K562 (cell line): ENCODE results near the gene COL13A1. TPM values are rescaled to one million over a fixed set of nuclear protein-coding genes. Genes with fewer than 3 reads are reported as not detected.

ENCODE experiments used
- ATAC-seq: fragments of 200-7000 bp; cut with Tn5 transposase; 3 replicates; pipeline ENCODE4 v1.9.1; 2020; ENCODE audit warnings: moderate library complexity
- BruUV-seq: library from RNA; stranded (reverse); fragments of 400-500 nt; replicated peaks from 2 replicates; lab custom pipeline; 2021; lab: Mats Ljungman, UMichigan
- CTCF ChIA-PET: fragments of 300-600 bp; formaldehyde crosslinking; extraction: SDS; loops from one replicate; lab custom pipeline; 2021; ENCODE audit warnings: low intra/inter-chr PET ratio; lab: Yijun Ruan, JAX
- POLR2A ChIA-PET: fragments of 300-600, 350-650 bp; sonication (Branson Sonifier 250); formaldehyde crosslinking; extraction: SDS; loops from one replicate; lab custom pipeline; 2021; ENCODE audit warnings: antibody characterized with exemption, inconsistent platforms; lab: Yijun Ruan, JAX
- DNase-seq, 4 experiments: peaks; one replicate each; pipeline versions ENCODE4 v3.0.0 to v3.0.0-alpha.2; 2011 to 2018; ENCODE audit warnings: low spot score in 3 of 4, mixed read lengths in 3 of 4; ENCODE audit errors: extremely low read depth in 1 of 4
- FAIRE-seq: peaks from 2 replicates; lab custom pipeline; 2011; peaks lifted over from hg19 to GRCh38; lab: Jason Lieb, UNC
- H2AFZ ChIP-seq: 2 replicates; pipeline ENCODE4 v1.6.0; 2011; ENCODE audit warnings: low read depth, low read length, control low read depth, inconsistent platforms
- H3K27ac ChIP-seq: fragments of 200-600 bp; 3 replicates; pipeline ENCODE4 v1.8.0; 2011; ENCODE audit warnings: low read depth, mild to moderate bottlenecking, control low read depth, inconsistent platforms, low read length, moderate library complexity, mixed read lengths; ENCODE audit errors: extremely low read depth
- H3K27me3 ChIP-seq, 2 experiments: fragments of 300-600 bp in 1 of 2; 2 replicates in 1 of 2; 3 replicates in 1 of 2; pipeline versions ENCODE4 v1.6.0 to v1.8.0; 2011; ENCODE audit warnings: inconsistent platforms in 2 of 2, low read length in 2 of 2, mild to moderate bottlenecking in 1 of 2, mixed read lengths in 1 of 2, moderate library complexity in 1 of 2; ENCODE audit not compliant: control insufficient read depth in 2 of 2, insufficient read depth in 2 of 2
- H3K36me3 ChIP-seq: fragments of 300-600 bp; 3 replicates; pipeline ENCODE4 v1.8.0; 2011; ENCODE audit warnings: mild to moderate bottlenecking, low read length, inconsistent platforms; ENCODE audit not compliant: control insufficient read depth, insufficient read depth
- H3K4me1 ChIP-seq, 2 experiments: fragments of 200-600 bp in 1 of 2; replicated peaks in 1 of 2; 2 replicates in 1 of 2; 3 replicates in 1 of 2; pipeline versions ENCODE4 v1.5.1 to v1.8.0; 2011; ENCODE audit warnings: inconsistent platforms in 2 of 2, low read length in 2 of 2, mild to moderate bottlenecking in 1 of 2, mixed read lengths in 1 of 2, moderate library complexity in 1 of 2; ENCODE audit not compliant: control insufficient read depth in 2 of 2, insufficient read depth in 2 of 2
- H3K4me2 ChIP-seq: 2 replicates; pipeline ENCODE4 v1.6.1; 2011; ENCODE audit warnings: low read length, control low read depth, inconsistent platforms, mixed read lengths; ENCODE audit not compliant: insufficient read depth
- H3K4me3 ChIP-seq: fragments of 200-600 bp; sonication (generic), shearing (Covaris generic); 2 replicates; pipeline ENCODE4 v1.5.1; 2016; ENCODE audit warnings: control low read depth, inconsistent platforms
- H3K79me2 ChIP-seq: fragments of 200-600 bp; 3 replicates; pipeline ENCODE4 v1.8.0; 2011; ENCODE audit warnings: low read length, inconsistent platforms; ENCODE audit not compliant: control insufficient read depth, insufficient read depth
- H3K9ac ChIP-seq, 2 experiments: 2 replicates each; pipeline versions ENCODE4 v1.6.0 to v1.6.1; 2011; ENCODE audit warnings: low read depth in 2 of 2, low read length in 2 of 2, control low read depth in 1 of 2, inconsistent platforms in 1 of 2, mild to moderate bottlenecking in 1 of 2, mixed read lengths in 1 of 2; ENCODE audit not compliant: insufficient read depth in 1 of 2
- H3K9me1 ChIP-seq: one replicate; pipeline ENCODE4 v1.6.0; 2011; ENCODE audit warnings: inconsistent platforms, mild to moderate bottlenecking, low read length, moderate library complexity; ENCODE audit not compliant: control insufficient read depth, insufficient read depth
- H3K9me3 ChIP-seq: replicated peaks from 2 replicates; pipeline ENCODE4 v1.5.1; 2011; ENCODE audit warnings: low read depth, low read length, inconsistent platforms; ENCODE audit not compliant: control insufficient read depth, insufficient read depth
- H4K20me1 ChIP-seq: replicated peaks from 2 replicates; pipeline ENCODE4 v1.6.1; 2011; ENCODE audit warnings: low read length, inconsistent platforms, mixed read lengths; ENCODE audit not compliant: control insufficient read depth, insufficient read depth
- C11orf30 ChIP-seq: fragments of 450-650 bp; IDR thresholded peaks from 2 replicates; pipeline ENCODE4 v1.6.1; 2016; ENCODE audit warnings: low read depth, mild to moderate bottlenecking
- HDAC3 ChIP-seq: fragments of 450-650 bp; IDR thresholded peaks from 2 replicates; pipeline ENCODE4 v1.6.1; 2018; ENCODE audit warnings: borderline replicate concordance, mild to moderate bottlenecking, moderate library complexity; ENCODE audit not compliant: partially characterized antibody
- MAFF ChIP-seq: IDR thresholded peaks from 2 replicates; pipeline ENCODE4 v1.6.1; 2012; ENCODE audit warnings: low read length, improper control_type of control experiment
- MAFG ChIP-seq: fragments of 450-650 bp; conservative IDR thresholded peaks from 2 replicates; pipeline ENCODE4 v1.6.1; 2016; ENCODE audit warnings: missing genetic modification characterization, missing compliant biosample characterization
- MAFK ChIP-seq: IDR thresholded peaks from 2 replicates; pipeline ENCODE4 v1.6.1; 2011; ENCODE audit warnings: low read length, improper control_type of control experiment
- SIX5 ChIP-seq, 2 experiments: IDR thresholded peaks; 2 replicates each; pipeline ENCODE4 v1.6.1; 2011; ENCODE audit warnings: low read length in 2 of 2, borderline replicate concordance in 1 of 2, low read depth in 1 of 2, mild to moderate bottlenecking in 1 of 2, moderate library complexity in 1 of 2; ENCODE audit not compliant: insufficient read depth in 1 of 2
- ZNF316 ChIP-seq: fragments of 450-650 bp; IDR thresholded peaks from 2 replicates; pipeline ENCODE4 v1.6.1; 2016
- WGBS: fragments of 100-300 bp; shearing (Covaris generic); methylation state at CpG from one replicate; pipeline ENCODE4 v1.1.6; 2016; ENCODE audit warnings: low coverage, mixed read lengths; ENCODE audit not compliant: insufficient coverage; ENCODE audit errors: missing lambda C conversion rate; 5-methylcytosine and 5-hydroxymethylcytosine counted together
- in situ Hi-C: fragments of 300-500 bp; cut with MboI; formaldehyde crosslinking; loops from 4 replicates; pipeline ENCODE4 v1.15.0; 2018; ENCODE audit warnings: inconsistent platforms, mixed read lengths
- intact Hi-C: fragments of 100-400 bp; cut with micrococcal nuclease; formaldehyde crosslinking; loops from 2 replicates; pipeline ENCODE4 v1.14.2; 2022
- polyA plus RNA-seq, 8 experiments: library from polyadenylated mRNA; depleted of rRNA in 4 of 8; stranded (reverse) in 5 of 8; unstranded in 3 of 8; fragments of >200 nt; fragmentation: Nextera tagmentation in 2 of 8; fragmentation: Illumina TruSeq in 1 of 8; extraction: Ambion mirVana in 2 of 8; extraction: Trizol in 1 of 8; gene quantifications; 2 replicates each; pipeline versions ENCODE4 v1.2.1 to v1.2.3, GENCODE V29; 2011 to 2014; ENCODE audit warnings: inconsistent platforms in 1 of 8, missing spikeins in 1 of 8
- total RNA-seq, 7 experiments: library from RNA; depleted of rRNA in 6 of 7; stranded (reverse); fragments of >200 nt in 6 of 7; fragmentation: Illumina TruSeq in 2 of 7; extraction: Trizol in 2 of 7; gene quantifications; 2 replicates each; pipeline versions ENCODE4 v1.2.1 to v1.2.3, GENCODE V29; 2011 to 2021; ENCODE audit warnings: low replicate concordance in 1 of 7
- TF ChIP-seq, protein P1 (sequence below): fragments of 200-400 bp; formaldehyde crosslinking; IDR thresholded peaks from 2 replicates; pipeline ENCODE4 v1.6.1; 2017; ENCODE audit warnings: mild to moderate bottlenecking, low read depth, low read length, moderate library complexity
- TF ChIP-seq, protein P2 (sequence below): IDR thresholded peaks from 3 replicates; pipeline ENCODE4 v1.6.1; 2011; ENCODE audit warnings: borderline replicate concordance, mild to moderate bottlenecking; ENCODE audit not compliant: insufficient read length, insufficient read depth

Gene COL13A1
- total and polyA plus RNA-seq, 9 of the 15 experiments (the other 6 are each of a cell fraction or from before 2014, with no cell fraction given): not detected

DNA sequence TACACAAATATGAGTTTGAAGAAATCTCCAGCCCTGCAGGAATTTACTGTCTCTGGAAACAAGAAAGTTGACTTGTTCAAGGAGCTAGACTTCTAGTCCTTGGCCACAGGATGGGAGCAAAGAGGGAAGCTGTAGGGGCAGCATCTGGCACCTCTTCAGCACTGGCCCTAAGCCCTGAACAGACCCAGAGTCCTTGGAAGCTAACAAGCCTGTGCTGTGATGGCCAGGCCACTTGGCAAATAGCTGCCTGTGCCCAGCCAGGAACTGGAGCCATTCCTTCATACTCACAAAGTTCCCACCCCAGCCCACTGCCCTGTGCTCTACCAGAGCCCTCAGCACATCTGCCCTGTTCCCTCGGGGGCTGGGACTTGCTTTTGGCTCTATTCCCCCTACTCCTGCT is 9.4 kb upstream of the COL13A1 start (continued):
- TF ChIP-seq, protein P1, sequence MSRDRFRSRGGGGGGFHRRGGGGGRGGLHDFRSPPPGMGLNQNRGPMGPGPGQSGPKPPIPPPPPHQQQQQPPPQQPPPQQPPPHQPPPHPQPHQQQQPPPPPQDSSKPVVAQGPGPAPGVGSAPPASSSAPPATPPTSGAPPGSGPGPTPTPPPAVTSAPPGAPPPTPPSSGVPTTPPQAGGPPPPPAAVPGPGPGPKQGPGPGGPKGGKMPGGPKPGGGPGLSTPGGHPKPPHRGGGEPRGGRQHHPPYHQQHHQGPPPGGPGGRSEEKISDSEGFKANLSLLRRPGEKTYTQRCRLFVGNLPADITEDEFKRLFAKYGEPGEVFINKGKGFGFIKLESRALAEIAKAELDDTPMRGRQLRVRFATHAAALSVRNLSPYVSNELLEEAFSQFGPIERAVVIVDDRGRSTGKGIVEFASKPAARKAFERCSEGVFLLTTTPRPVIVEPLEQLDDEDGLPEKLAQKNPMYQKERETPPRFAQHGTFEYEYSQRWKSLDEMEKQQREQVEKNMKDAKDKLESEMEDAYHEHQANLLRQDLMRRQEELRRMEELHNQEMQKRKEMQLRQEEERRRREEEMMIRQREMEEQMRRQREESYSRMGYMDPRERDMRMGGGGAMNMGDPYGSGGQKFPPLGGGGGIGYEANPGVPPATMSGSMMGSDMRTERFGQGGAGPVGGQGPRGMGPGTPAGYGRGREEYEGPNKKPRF: no peak
- TF ChIP-seq, protein P2, sequence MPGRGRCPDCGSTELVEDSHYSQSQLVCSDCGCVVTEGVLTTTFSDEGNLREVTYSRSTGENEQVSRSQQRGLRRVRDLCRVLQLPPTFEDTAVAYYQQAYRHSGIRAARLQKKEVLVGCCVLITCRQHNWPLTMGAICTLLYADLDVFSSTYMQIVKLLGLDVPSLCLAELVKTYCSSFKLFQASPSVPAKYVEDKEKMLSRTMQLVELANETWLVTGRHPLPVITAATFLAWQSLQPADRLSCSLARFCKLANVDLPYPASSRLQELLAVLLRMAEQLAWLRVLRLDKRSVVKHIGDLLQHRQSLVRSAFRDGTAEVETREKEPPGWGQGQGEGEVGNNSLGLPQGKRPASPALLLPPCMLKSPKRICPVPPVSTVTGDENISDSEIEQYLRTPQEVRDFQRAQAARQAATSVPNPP: no peak

DNA sequence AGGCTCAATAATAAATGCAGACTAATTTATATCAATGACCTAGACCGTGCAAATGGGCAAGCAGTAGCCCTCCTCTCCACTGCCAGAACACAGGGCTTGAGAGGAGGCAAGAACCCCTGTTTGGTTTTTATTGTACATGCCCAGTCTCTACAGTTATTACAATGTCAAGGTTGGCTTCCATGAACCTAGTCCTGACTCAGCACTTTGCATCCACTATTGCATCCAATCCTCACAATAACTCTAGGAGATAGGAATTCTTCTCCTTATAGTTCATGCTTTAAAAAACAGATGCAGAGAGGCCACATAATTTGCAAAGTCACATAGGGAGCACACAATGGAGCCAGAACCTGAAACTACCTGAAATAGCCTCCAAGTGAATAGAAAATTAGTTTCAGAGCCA is 7.0 kb upstream of the COL13A1 start:
- WGBS: 0% methylated on average over 1 of the region's 1 CpG
- POLR2A ChIA-PET: interaction anchor here (1.4 kb wide), 1 partner anchor 8 kb away, joined by 6 read pairs; no protein-coding TSS in a partner anchor

More for the DNA sequence above, 7.0 kb upstream of the COL13A1 start:
- Histone ChIP-seq H3K4me2 (no peak overlapping the region), H3K4me1 (no peaks in the 10 kb centered on the region), H3K4me3 (no peak overlapping the region), H3K9me1 (no peaks in the 10 kb centered on the region), H3K9me3 (no peaks in the 10 kb centered on the region), H3K27me3 (peaks cover 0 to 16% of the 10 kb centered on the region in 2 experiments; a peak in 2 of 5 replicates), H3K79me2 (no peaks in the 10 kb centered on the region), H3K9ac (no peak overlapping the region), H4K20me1 (no peaks in the 10 kb centered on the region), H2AFZ (no peak overlapping the region), H3K36me3 (no peaks in the 10 kb centered on the region), H3K27ac (no peak overlapping the region)
- TF ChIP-seq MAFF (peak; percentile 85), C11orf30 (peak; percentile 81), ZNF316 (peak; percentile 84), SIX5 (IDR thresholded peaks at IDR 0.05; ENCODE audit: borderline replicate concordance in 1 of 2, insufficient read depth in 1 of 2, low read depth in 1 of 2, low read length in 2 of 2) (no peak), MAFK (peak; percentile 84), MAFG (tag) (peak; percentile 84), HDAC3 (no peak)
- intact Hi-C loops: no loop called here
- CTCF ChIA-PET: interaction anchor here (0.5 kb wide), 1 partner anchor 593 kb away, joined by 4 read pairs; no protein-coding TSS in a partner anchor
- no TSS peak for BruUV-seq
- no peak for ATAC-seq
- no peak for DNase-seq
- in situ Hi-C loops: no loop called here
- no peak for FAIRE-seq
